GM21723 (cell line): ENCODE results near the gene TMEM242.

Source experiments
- ATAC-seq: cut with Tn5 transposase; IDR thresholded peaks from one replicate; pipeline ENCODE4 v1.9.1; 2021; ENCODE audit warnings: mild to moderate bottlenecking, moderate library complexity; ENCODE audit not compliant: unreplicated experiment

TMEM242 gene

DNA sequence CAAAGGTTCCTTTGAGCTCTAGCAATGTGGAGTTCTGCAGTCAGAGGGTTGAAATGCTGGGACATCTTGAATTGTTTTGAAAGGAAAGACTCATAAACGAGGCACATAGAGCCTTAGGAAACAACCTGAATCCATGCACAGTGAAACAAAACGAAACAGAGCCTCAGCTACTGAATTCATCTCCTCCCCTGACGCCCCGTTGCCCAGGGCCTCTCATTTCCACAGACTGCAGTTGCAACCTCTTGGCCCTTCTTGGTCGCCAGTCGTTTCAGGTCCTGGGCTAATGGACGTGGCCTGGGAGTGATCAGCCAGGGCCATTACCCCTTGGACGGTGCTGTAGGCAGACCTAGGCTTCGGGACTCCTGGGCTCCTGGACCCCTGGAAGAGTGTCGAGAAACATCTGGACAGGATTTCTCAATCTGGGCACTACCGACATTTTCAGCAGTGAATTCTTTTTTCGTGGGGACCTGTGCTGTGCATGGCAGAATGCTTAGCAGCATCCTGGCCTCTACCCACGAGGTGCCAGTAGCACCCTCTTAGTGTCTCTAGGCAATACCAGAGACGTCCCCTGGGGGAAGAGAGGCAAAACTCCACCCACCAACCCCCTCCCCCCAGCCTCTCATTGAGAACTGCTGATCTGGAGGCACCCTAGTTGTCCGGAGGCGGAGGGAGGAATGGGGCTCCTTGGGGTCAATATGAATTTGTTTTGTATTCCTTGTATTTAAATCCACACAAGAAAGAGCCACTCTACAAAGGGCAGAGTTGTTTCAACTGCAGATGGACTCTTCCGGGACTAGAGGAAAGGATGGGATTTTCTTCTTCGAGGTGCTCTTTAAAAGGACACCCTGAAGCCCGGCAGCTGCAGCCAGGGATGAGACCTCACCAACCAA lies 50.2 kb downstream of the TMEM242 start:
- no peak for ATAC-seq

GRCh38 chr6:157272372-157272771 lies 50.9 kb downstream of the TMEM242 start:
- ATAC-seq: no peak

DNA sequence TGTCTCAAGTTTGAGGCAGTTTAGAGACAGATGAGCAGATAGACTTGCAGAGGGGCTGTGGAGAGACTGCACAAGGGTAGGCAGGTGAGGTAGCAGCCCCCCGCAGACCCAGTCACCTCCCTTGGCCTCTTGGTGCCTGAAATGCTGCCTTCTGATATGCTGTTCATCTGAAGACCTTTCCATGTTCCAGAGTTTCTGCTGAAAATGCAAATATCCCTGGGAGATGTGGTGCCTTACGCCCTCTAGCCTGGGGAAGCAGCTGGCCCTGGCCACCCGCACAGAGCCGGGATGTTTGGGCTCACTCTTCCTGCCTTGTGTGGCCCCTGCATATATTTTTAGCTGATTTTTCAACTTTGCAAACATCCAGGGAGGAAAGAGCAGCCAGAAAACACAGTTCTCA lies 51.4 kb downstream of the TMEM242 start:
- no peak for ATAC-seq

DNA sequence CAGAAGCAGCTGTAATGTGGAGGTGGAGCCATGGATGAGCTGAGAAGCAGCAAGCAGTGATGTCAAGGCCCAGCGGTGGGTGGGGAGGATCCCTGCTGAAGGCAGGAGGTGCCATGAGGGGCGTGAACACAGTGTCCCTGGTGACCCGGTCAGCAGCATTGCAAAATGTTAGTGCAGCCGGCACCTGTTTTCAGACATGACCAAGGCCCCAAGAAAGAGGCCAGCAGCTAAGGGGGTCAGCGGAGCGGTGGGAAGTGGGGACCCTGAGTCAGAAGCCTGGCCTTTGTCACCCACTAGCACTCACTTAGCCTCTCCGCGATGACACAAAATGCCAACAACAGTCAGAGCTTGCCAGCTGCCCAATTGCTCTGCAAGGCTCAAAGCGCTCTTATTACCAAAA lies 51.9 kb downstream of the TMEM242 start:
- no peak for ATAC-seq

DNA sequence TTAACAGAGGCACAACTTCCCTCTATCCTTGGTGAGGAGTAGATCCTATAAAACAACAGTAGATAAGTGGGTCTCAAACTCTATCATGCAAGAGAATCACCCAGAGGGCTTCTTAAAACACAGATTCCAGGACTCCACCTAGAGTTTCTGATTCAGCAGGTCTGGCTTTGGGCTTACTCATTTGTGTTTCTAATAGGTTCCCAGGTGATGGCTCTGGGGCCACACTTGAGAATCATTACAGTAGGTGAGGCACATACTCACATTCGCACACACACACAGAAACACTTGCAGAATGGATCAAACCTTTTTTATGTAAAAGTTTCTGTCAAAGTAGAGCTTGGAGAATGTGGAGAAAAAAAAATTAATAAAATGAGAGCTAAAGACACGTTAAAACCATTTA lies 52.4 kb downstream of the TMEM242 start:
- no peak for ATAC-seq

DNA sequence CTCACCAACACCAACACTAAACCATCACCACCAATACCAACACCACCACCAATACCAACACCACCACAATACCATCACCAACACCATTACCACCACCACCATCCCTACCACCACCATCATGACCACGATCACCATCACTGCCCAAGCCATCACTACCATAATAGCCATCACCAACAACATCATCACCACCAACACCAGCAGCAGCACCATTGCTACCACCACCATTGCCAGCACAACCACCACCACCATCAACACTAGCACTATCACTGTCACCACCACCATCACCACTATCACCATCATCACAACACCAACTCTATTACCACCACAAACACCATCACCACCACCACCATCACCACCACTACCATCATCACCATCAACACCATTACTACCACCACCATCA lies 53.0 kb downstream of the TMEM242 start:
- no peak for ATAC-seq

- no peak for ATAC-seq
Measured at GRCh38 chr6:157269261-157269794, 54.0 kb downstream of the TMEM242 start.

GRCh38 chr6:157268835-157269234 lies 54.5 kb downstream of the TMEM242 start:
- ATAC-seq: no peak

- no peak for ATAC-seq
Measured at GRCh38 chr6:157268396-157268795, 54.9 kb downstream of the TMEM242 start.

- ATAC-seq: no peak
Measured at GRCh38 chr6:157267654-157268053, 55.7 kb downstream of the TMEM242 start.

GRCh38 chr6:157267109-157267611 lies 56.2 kb downstream of the TMEM242 start:
- no peak for ATAC-seq

DNA sequence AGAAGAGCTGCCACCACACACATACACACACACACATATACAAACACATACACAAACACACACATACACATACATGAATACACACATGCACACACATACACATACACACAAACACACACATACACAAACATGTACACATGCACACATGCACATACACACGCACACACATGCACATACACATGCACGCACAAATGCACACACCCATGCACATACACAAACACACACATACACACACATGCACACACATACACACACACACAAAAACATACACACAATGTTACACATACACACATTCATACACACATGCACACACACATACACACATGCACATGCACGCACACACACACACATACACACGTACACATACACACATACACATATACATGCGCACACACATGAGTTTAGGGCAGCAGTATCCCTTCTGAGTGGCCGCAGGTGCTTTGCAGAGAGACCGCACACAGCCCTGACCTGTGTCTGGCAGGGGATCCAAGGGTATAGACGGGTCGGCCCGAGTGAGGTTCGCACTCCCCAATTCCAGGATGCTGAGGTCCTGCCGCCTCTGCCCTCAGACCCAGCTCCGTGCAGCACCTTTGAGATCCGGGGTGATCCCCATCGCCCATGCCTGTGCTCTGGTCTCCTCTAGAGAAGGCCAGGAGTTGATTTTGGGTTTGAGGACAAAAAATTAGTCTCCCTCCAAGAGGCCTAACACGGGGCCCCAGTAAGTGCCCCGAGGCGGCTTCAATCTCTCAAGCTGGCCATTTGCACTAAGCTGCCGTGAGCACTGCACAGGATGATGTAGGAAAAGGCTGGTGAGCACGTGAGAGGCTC lies 56.8 kb downstream of the TMEM242 start:
- ATAC-seq: no peak

- no peak for ATAC-seq
Measured at GRCh38 chr6:157265635-157266034, 57.7 kb downstream of the TMEM242 start.

- ATAC-seq: no peak
Measured at GRCh38 chr6:157265186-157265585, 58.1 kb downstream of the TMEM242 start.

GRCh38 chr6:157264701-157265100 lies 58.6 kb downstream of the TMEM242 start:
- no peak for ATAC-seq

GRCh38 chr6:157263881-157264397 lies 59.4 kb downstream of the TMEM242 start:
- no peak for ATAC-seq

DNA sequence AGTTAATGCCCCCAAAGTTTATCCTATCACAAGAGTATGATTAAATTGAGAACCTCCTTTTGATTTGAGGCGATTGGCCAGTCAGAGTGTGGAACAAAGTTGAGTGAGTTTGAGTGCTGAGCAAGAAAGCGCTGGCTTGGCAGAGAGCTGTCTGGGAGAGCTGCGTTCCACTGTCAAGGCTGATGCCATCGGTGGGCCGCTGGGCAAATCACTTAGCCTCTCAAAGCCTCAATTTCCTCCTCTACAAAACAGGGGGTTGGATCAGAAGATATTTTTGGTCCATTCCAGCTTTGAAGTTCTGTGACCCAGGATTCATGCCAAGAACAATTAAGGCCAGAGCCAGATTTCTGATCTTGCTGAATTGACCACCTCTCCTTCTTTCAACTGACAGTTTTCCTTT lies 60.2 kb downstream of the TMEM242 start:
- no peak for ATAC-seq

GRCh38 chr6:157261606-157262005 lies 61.7 kb downstream of the TMEM242 start:
- no peak for ATAC-seq

DNA sequence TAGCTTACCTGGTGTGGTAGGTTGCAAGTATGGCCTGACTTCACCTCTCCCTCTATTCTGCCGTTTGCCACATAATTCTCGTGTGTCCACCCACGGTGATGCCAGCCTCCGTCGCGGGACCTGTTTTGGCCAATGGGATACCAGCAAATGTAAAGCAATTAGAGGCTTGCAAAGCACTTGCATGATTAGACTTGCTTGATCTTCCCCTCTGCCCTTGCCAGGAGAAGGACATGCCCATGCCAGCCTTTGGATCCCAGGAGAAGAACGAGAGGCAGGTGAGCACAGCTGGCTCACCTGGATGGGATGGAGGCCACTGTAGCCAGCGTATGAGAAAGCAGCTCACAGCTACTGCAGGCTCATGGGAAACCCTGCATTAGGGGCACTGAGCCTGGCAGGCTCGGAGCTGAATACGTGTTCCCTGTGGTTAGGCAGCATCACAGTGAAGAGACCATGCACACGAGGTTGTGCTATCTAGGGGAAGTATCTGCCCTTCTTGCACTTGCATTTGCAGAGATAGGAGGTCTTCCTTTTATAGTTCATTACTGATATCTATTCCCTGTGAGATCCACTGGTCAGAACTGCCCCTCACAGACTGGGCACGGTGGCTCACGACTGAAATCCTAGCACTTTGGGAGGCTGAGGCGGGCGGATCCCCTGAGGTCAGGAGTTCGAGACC lies 62.4 kb downstream of the TMEM242 start:
- no peak for ATAC-seq

GRCh38 chr6:157259443-157259842 lies 63.9 kb downstream of the TMEM242 start:
- no peak for ATAC-seq

GRCh38 chr6:157258878-157259277 lies 64.4 kb downstream of the TMEM242 start:
- ATAC-seq: no peak
